Inflammatory macrophage (primary cell): ENCODE measurements around the gene TBL1X.
A peak's percentile ranks its signal among the peaks of the same experiment; 100 is the strongest.

Experiments used
- DNase-seq, 2 donors: peaks; one replicate each; pipeline ENCODE4 v3.0.0-alpha.2; 2020 to 2022

Gene TBL1X

DNA sequence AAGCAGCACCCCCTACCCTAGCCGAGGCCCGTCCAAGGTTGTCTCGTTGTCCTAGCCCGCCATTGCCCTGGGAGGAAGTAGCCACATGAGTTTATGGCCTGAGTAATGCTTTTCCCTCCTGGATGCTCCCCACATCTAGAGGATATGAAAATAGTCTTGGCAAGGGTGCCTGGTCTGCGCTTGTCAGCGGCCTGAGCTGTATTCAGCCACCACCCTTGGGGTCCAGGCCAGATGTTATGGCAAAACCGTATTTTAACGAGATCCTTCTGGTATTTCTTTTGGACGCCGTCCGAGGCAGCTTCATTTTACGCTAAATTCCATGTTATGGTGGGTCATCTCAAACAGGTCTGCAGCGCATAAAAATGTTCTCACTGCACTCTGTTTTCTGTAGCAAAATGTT, 211.4 kb downstream of the TBL1X start:
- no peak for DNase-seq

DNA sequence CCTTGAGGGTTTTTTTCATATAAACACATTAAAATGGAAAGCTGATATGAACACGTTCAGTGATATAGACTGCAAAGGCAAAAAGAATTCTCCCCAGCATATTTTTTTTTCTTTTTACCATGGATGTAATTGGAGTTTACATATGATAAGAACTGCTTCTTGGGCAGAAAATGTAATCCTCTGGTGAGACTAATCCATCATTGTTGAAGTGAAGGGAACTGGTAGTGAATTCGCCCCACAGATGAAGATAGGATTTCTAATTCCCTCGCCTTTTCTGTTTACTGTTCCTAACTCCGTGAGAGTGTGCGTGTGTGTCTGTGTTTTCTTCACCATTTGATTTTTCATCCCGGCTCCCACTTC, 211.9 kb downstream of the TBL1X start:
- DNase-seq = no peak

GRCh38 chrX:9677098-9677739, 212.4 kb downstream of the TBL1X start:
- DNase-seq = peak; percentile 31 to 46

- DNase-seq = no peak
These were observed 213.5 kb downstream of the TBL1X start for GRCh38 chrX:9678215-9678965.

GRCh38 chrX:9681011-9681410, 216.2 kb downstream of the TBL1X start:
- no peak for DNase-seq

DNA sequence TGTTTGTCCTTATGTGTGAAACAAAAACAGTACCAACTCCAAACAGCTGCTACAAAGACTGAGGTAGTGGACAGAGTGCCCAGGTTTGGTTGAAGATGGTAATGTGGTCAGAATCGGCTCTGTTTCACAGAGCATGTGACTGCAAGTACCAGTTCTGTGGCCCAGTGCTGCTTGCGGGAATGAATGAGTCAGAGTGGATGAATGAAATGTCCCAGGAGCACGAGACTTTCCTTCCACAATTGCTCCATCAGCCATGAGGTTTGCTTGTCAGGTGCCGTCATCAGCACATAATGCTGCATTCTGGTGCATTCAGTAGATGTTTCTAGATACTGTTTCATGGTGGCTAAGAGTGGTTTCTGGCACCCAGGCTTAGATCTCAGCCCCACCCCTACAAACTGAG, 216.6 kb downstream of the TBL1X start:
- peak in 1 of 2 donors; percentile 0 for DNase-seq

- DNase-seq = no peak
These were observed 217.6 kb downstream of the TBL1X start for GRCh38 chrX:9682456-9682855.

- DNase-seq = no peak
These were observed 218.0 kb downstream of the TBL1X start for GRCh38 chrX:9682861-9683260.

- DNase-seq = no peak
These were observed 218.5 kb downstream of the TBL1X start for GRCh38 chrX:9683350-9683749.

DNA sequence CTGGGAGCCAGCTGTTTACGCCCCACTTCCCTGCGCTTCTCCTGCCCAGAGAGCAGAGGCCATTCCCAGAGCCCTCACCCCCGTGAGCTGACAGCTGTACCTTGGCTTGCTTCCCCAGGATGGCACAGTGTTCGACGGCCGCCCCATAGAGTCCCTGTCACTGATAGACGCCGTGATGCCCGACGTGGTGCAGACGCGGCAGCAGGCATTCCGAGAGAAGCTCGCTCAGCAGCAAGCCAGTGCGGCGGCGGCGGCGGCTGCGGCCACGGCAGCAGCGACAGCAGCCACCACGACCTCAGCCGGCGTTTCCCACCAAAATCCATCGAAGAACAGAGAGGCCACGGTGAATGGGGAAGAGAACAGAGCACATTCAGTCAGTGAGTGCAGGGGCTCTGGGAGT, 223.0 kb downstream of the TBL1X start:
- no peak for DNase-seq

DNA sequence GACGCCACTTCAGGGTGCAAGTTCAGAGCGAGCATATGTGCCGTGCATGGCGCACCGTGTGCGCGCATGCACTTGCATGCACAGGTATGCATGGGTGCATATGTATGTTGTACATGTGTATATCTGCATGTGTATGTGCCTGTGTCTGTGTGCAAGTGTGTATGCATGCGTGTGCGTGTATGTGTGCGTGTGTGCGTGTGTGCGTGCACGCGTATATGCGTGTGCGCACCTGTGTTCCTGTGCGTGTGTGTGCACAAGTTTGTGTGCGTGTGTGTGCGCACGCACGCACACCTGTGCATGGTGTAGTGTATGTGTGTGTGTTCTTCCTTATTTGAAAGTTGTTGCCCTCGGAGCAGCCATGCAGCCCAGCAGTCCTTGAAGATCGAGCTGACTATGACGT, 224.0 kb downstream of the TBL1X start:
- no peak for DNase-seq

GRCh38 chrX:9690046-9690445, 225.2 kb downstream of the TBL1X start:
- no peak for DNase-seq

DNA sequence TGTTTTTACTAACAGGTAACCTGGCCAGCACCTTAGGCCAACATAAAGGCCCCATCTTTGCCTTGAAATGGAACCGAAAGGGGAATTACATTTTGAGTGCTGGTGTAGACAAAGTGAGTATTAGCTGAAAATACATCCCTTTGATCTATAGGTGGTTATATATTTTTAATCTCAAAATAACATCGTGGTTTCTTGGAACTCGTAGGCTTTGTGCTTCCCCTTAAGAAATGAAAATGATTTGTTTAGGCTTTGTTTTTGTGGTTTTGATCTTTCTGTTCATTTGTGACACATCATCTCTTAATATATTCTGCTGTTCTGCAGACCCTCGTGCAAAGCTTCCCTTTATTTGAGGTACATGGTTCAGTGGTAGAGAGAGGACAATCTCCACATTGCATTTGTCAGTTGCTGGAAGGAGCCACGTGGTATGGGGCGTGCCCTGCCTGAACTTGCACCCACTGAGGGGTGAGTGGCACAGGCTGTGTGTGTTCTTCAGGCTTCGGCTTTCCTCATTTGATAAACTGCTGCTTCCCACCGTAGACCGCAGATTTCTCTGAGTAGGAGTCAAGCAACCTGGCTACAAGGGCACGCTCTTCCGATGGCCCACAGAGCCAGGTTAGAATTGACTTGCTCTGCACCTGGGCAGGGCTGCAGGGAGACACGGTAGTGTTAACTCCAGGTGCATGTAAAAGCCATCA, 228.6 kb downstream of the TBL1X start:
- no peak for DNase-seq

DNA sequence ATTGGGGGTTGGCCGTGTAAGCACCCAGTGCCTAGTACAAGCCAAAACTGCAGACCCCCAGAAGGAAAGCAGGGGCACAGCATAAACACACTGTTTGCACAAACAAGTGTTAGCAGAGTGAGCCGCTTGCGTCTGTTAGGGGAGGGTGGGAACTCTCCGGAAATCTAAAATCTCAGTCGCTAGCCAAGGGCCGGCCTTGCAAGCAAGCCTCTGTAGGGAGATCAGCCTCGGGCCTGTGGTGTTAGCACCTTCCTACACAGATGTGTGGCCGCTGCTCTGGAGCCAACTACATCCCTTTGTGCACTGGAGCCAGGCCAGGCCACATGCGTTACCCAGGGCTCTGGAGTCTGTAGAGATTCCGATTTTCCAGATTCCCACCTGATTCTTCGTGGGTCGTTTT, 233.7 kb downstream of the TBL1X start:
- DNase-seq = no peak

DNA sequence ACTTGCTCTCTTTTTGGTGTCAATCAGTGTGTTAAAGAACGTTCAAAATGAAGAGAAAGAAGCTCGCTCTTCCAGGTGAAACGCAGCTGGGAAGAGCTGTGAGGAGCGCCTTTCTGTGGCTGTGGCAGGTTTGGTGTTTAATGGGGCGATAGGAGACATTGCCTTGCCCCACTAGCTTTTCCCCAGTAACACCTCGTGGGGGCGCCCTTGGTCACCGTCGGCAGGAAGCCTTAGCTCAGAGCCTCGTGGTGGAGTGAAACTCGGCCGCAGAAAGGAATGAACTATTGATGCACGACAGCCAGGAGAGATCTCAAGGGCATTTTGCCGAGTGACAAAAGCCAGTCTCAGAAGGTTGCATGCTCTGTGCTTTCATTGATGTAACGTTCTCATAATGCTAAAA, 235.7 kb downstream of the TBL1X start:
- no peak for DNase-seq

GRCh38 chrX:9701790-9702189, 236.9 kb downstream of the TBL1X start:
- no peak for DNase-seq

GRCh38 chrX:9703406-9703805, 238.5 kb downstream of the TBL1X start:
- no peak for DNase-seq

DNA sequence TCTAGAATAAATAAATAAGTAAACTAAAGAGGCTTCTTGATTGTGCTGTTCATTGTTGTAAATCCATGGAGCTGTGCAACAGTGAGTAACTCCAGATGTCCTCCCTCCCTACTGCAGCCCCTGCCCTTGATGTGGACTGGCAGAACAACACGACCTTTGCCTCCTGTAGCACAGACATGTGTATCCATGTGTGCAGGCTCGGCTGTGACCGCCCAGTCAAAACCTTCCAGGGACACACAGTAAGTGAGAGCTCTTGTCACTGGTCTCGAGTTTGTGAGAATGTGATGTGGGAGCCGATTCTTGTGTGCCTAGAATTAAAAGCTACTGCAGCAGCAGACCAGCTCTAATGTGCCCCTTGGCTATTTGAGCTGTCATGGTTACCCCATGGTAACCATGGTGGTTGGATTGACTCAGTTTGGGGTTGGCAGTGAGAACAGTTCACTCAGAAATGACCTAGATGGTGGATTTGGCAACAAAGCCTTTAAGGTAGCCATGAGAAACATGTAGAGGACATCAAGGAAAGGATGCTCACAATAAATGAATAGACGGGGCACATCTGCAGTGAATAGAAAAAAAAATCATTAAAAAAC, 240.1 kb downstream of the TBL1X start:
- DNase-seq = no peak

DNA sequence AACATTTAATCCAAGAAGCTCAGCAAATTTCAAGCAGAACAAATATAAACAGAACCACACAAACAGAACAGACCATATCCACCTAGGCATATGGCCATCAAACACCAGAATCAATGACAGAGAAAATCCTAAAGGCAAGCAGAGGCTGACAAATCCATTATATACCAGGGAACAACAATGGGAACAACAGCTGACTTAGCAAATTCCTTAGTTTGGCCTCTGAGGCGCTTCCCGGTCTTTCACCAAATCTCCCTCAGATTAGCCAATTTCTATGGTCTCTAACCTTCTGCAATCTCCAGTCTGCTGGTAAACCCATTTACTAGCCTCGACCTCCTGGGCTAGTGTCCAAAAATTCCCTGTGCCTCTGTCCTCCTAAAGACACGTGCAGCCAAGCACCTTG, 241.6 kb downstream of the TBL1X start:
- DNase-seq = no peak

GRCh38 chrX:9707306-9708033, 242.6 kb downstream of the TBL1X start:
- DNase-seq = no peak

- no peak for DNase-seq
These were observed 243.2 kb downstream of the TBL1X start for GRCh38 chrX:9708086-9708485.

DNA sequence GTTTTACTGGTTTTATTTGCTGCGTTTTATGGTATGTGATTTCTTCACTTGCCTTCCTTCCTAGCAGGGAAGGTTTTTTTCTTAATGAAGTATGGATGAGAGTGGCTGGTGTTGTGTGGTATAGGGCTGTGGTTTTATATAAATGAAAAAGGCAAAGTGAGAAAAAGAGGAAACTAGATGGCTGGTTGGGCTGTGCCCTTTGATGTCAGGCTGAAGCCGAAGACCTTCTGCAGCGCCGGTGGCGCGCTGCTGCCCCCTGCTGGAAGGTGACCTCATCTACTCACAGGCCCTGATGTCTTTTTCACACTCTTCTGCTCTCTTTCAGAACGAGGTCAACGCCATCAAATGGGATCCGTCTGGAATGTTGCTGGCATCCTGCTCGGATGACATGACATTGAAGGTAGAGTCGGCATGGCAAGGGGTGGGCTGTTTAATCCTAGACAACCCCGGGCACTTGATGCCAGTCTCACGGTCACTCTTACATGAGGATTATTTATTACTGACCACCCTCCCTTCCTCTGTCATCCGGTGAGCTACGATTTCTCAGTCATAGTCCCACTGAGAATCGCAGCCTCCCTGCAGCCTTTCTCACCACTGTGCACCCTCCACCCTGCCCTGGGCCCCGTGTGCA, 244.2 kb downstream of the TBL1X start:
- peak; percentile 70 for DNase-seq
